T-helper 1 cell treated with Interleukin-12 subunit alpha and Interleukin-12 subunit beta and Interleukin-4 antibody, amounts not matched to agents 30 ng/mL and 1 ng/mL, for 36 hours (primary cell): ENCODE data around the gene OR7D2. TPM values are rescaled to one million over a fixed set of nuclear protein-coding genes. Genes with fewer than 3 reads are reported as not detected.

Source experiments
- intact Hi-C: fragments of 100-400 bp; cut with micrococcal nuclease; formaldehyde crosslinking; loops from one replicate; pipeline ENCODE4 v1.15.1; 2024
- total RNA-seq: library from RNA; stranded (reverse); gene quantifications from 2 replicates; pipeline ENCODE4 v1.2.3, GENCODE V29; 2022

OR7D2 gene
- 0.66 and 0.69 TPM in 2 replicates for total RNA-seq

- intact Hi-C loops = no loop called here
Observed at GRCh38 chr19:9178901-9179300, at the start of gene OR7D2. OR7D2 (plus strand) TSS chr19:9178979; CDS start chr19:9185782, 6,803 bp downstream.

GRCh38 chr19:9130965-9131364 is 47.8 kb upstream of the OR7D2 start:
- intact Hi-C loops = no loop called here

- intact Hi-C loops = no loop called here
Observed at GRCh38 chr19:9132422-9132821, 46.4 kb upstream of the OR7D2 start.

- intact Hi-C loops = loop anchor here (1.0 to 5.0 kb wide), 13 partner anchors 170 to 773 kb away; partner anchors contain the start of genes FBXL12, MBD3L1, PIN1 and ZNF121
Observed at GRCh38 chr19:9139609-9140158, 39.1 kb upstream of the OR7D2 start.

- intact Hi-C loops = loop anchor here (1.0 to 5.0 kb wide), 13 partner anchors 169 to 772 kb away; partner anchors contain the start of genes FBXL12, MBD3L1, PIN1 and ZNF121
Observed at GRCh38 chr19:9140159-9140874, 38.5 kb upstream of the OR7D2 start, which contains the start of gene ZNF317. ZNF317 (plus strand) TSS chr19:9140397; CDS start chr19:9156017, 15,620 bp downstream.

- intact Hi-C loops = loop anchor here (5.0 kb wide), 2 partner anchors 313 to 767 kb away; partner anchors contain the start of genes MBD3L1 and ZNF558
Observed at GRCh38 chr19:9144920-9145319, 33.9 kb upstream of the OR7D2 start.

- intact Hi-C loops = no loop called here
Observed at GRCh38 chr19:9146882-9147281, 31.9 kb upstream of the OR7D2 start.

GRCh38 chr19:9148697-9149096 is 30.1 kb upstream of the OR7D2 start:
- intact Hi-C loops = no loop called here

- intact Hi-C loops = no loop called here
Observed at GRCh38 chr19:9149997-9150396, 28.8 kb upstream of the OR7D2 start.

- intact Hi-C loops = no loop called here
Observed at GRCh38 chr19:9150650-9151049, 28.1 kb upstream of the OR7D2 start.

GRCh38 chr19:9151367-9151766 is 27.4 kb upstream of the OR7D2 start:
- intact Hi-C loops = no loop called here

- intact Hi-C loops = no loop called here
Observed at GRCh38 chr19:9155591-9155990, 23.2 kb upstream of the OR7D2 start.

- intact Hi-C loops = no loop called here
Observed at GRCh38 chr19:9156304-9156703, 22.5 kb upstream of the OR7D2 start.

GRCh38 chr19:9159891-9160290 is 18.9 kb upstream of the OR7D2 start:
- intact Hi-C loops = no loop called here

GRCh38 chr19:9161427-9161826 is 17.4 kb upstream of the OR7D2 start:
- intact Hi-C loops = no loop called here

- intact Hi-C loops = no loop called here
Observed at GRCh38 chr19:9165261-9165660, 13.5 kb upstream of the OR7D2 start.

- intact Hi-C loops = no loop called here
Observed at GRCh38 chr19:9166846-9167245, 11.9 kb upstream of the OR7D2 start.

- intact Hi-C loops = no loop called here
Observed at GRCh38 chr19:9171393-9171991, 7.3 kb upstream of the OR7D2 start.

- intact Hi-C loops = no loop called here
Observed at GRCh38 chr19:9175326-9175725, 3.5 kb upstream of the OR7D2 start.

GRCh38 chr19:9183000-9183399 is 4.2 kb downstream of the OR7D2 start:
- intact Hi-C loops = no loop called here

- intact Hi-C loops = no loop called here
Observed at GRCh38 chr19:9187191-9187590, 8.4 kb downstream of the OR7D2 start.

- intact Hi-C loops = no loop called here
Observed at GRCh38 chr19:9189535-9189934, 10.8 kb downstream of the OR7D2 start.
